Ascending aorta (tissue), 2 donors: ENCODE data around the gene HNRNPAB. TPM values are rescaled to one million over a fixed set of nuclear protein-coding genes. Genes with fewer than 3 reads are reported as not detected.

Source experiments
- DNase-seq, 2 donors: peaks; one replicate each; pipeline ENCODE4 v3.0.0-alpha.2; 2019; ENCODE audit warnings: low spot score in 2 of 2
- H3K27ac ChIP-seq, 2 donors: fragments of 200-600 bp; sonication (generic); one replicate each; pipeline ENCODE4 v1.5.1; 2016 to 2017; ENCODE audit warnings: mild to moderate bottlenecking in 1 of 2
- H3K27me3 ChIP-seq: fragments of 200-600 bp; sonication (generic); one replicate; pipeline ENCODE4 v1.5.1; 2017
- H3K36me3 ChIP-seq, 2 donors: fragments of 200-600 bp; sonication (generic); one replicate each; pipeline ENCODE4 v1.5.1; 2016
- H3K4me1 ChIP-seq, 2 donors: fragments of 200-600 bp; sonication (generic); one replicate each; pipeline ENCODE4 v1.5.1; 2016 to 2017; ENCODE audit warnings: mild to moderate bottlenecking in 1 of 2
- H3K4me3 ChIP-seq, 2 donors: fragments of 200-600 bp; sonication (generic); one replicate each; pipeline ENCODE4 v1.5.1; 2016 to 2017; ENCODE audit warnings: mild to moderate bottlenecking in 1 of 2
- H3K9me3 ChIP-seq, 2 donors: fragments of 200-600 bp; sonication (generic); one replicate each; pipeline ENCODE4 v1.5.1; 2016
- CTCF ChIP-seq, 3 experiments: fragments of 200-600 bp in 2 of 3; fragments of 450-650 bp in 1 of 3; sonication (generic) in 2 of 3; IDR thresholded peaks; one replicate each; pipeline ENCODE4 v1.5.1; 2016 to 2019; ENCODE audit warnings: antibody characterized with exemption in 3 of 3, mild to moderate bottlenecking in 1 of 3, moderate library complexity in 1 of 3
- intact Hi-C: fragments of 100-400 bp; cut with DNase I; formaldehyde crosslinking; loops from one replicate; pipeline ENCODE4 v1.15.1; 2023
- total RNA-seq: library from RNA; depleted of rRNA; stranded (reverse); fragments of >200 nt; gene quantifications from one replicate; pipeline ENCODE4 v1.1.0, GENCODE V29; 2016

The HNRNPAB gene
- total RNA-seq, 1 donor from 2014 or later: 99.2 TPM

- no peaks in the 10 kb centered on the region for H3K36me3 ChIP-seq
- intact Hi-C loops: no loop called here
- DNase-seq: no peak
- H3K27me3 ChIP-seq: no peaks in the 10 kb centered on the region
- no peak overlapping the region for H3K27ac ChIP-seq
- TF ChIP-seq CTCF (IDR thresholded peaks at IDR 0.05): no peak
- H3K4me1 ChIP-seq: peaks cover 0 to 2% of the 10 kb centered on the region in 2 donors
- H3K9me3 ChIP-seq: no peaks in the 10 kb centered on the region
- no peak overlapping the region for H3K4me3 ChIP-seq
Observed at GRCh38 chr5:178165581-178165980, 38.8 kb upstream of the HNRNPAB start.

GRCh38 chr5:178170455-178170854 is 33.9 kb upstream of the HNRNPAB start:
- H3K27ac ChIP-seq: no peak overlapping the region
- H3K9me3 ChIP-seq: no peaks in the 10 kb centered on the region
- intact Hi-C loops: no loop called here
- H3K4me1 ChIP-seq: no peaks in the 10 kb centered on the region
- H3K4me3 ChIP-seq: no peak overlapping the region
- no peaks in the 10 kb centered on the region for H3K36me3 ChIP-seq
- no peak for TF ChIP-seq CTCF (IDR thresholded peaks at IDR 0.05)
- DNase-seq: no peak
- H3K27me3 ChIP-seq: no peaks in the 10 kb centered on the region

GRCh38 chr5:178174456-178174855 is 29.9 kb upstream of the HNRNPAB start:
- no peaks in the 10 kb centered on the region for H3K27me3 ChIP-seq
- no peak for TF ChIP-seq CTCF (IDR thresholded peaks at IDR 0.05)
- no peak overlapping the region for H3K27ac ChIP-seq
- DNase-seq: no peak
- intact Hi-C loops: no loop called here
- H3K36me3 ChIP-seq: no peaks in the 10 kb centered on the region
- H3K4me3 ChIP-seq: no peak overlapping the region
- no peaks in the 10 kb centered on the region for H3K9me3 ChIP-seq
- no peaks in the 10 kb centered on the region for H3K4me1 ChIP-seq

GRCh38 chr5:178176791-178177190 is 27.5 kb upstream of the HNRNPAB start:
- Histone ChIP-seq H3K27me3 (no peaks in the 10 kb centered on the region), H3K27ac (no peak overlapping the region), H3K4me3 (no peak overlapping the region), H3K9me3 (no peaks in the 10 kb centered on the region), H3K36me3 (no peaks in the 10 kb centered on the region), H3K4me1 (no peaks in the 10 kb centered on the region)
- intact Hi-C loops: no loop called here
- no peak for TF ChIP-seq CTCF (IDR thresholded peaks at IDR 0.05)
- DNase-seq: no peak

GRCh38 chr5:178177569-178177968 is 26.8 kb upstream of the HNRNPAB start:
- H3K9me3 ChIP-seq: no peaks in the 10 kb centered on the region
- no peak for TF ChIP-seq CTCF (IDR thresholded peaks at IDR 0.05)
- no peak overlapping the region for H3K27ac ChIP-seq
- intact Hi-C loops: no loop called here
- H3K27me3 ChIP-seq: no peaks in the 10 kb centered on the region
- no peaks in the 10 kb centered on the region for H3K36me3 ChIP-seq
- no peaks in the 10 kb centered on the region for H3K4me1 ChIP-seq
- no peak for DNase-seq
- no peak overlapping the region for H3K4me3 ChIP-seq
